22Rv1 (cell line): Measurements from ENCODE around the gene EIF2A.

Experiments used
- H3K27ac ChIP-seq: fragments of 450-650 bp; 2 replicates; pipeline ENCODE4 v1.5.1; 2017
- CTCF ChIP-seq: fragments of 450-650 bp; IDR thresholded peaks from 2 replicates; pipeline ENCODE4 v1.5.1; 2017; ENCODE audit warnings: mild to moderate bottlenecking
- ZFX ChIP-seq: fragments of 450-650 bp; IDR thresholded peaks from 2 replicates; pipeline ENCODE4 v1.6.1; 2017; ENCODE audit warnings: antibody characterized with exemption, borderline replicate concordance

EIF2A gene

GRCh38 chr3:150528354-150528797 lies 18.2 kb upstream of the EIF2A start:
- no peak overlapping the region for H3K27ac ChIP-seq
- TF ChIP-seq ZFX (no peak), CTCF (peak; percentile 39; the same call in 1 of the 2 replicates)

- no peak overlapping the region for H3K27ac ChIP-seq
- TF ChIP-seq CTCF: no peak
- no peak for TF ChIP-seq ZFX
Observed at GRCh38 chr3:150531775-150532174, 14.8 kb upstream of the EIF2A start.

GRCh38 chr3:150535204-150535603 lies 11.4 kb upstream of the EIF2A start:
- no peak for TF ChIP-seq ZFX
- TF ChIP-seq CTCF: no peak

DNA sequence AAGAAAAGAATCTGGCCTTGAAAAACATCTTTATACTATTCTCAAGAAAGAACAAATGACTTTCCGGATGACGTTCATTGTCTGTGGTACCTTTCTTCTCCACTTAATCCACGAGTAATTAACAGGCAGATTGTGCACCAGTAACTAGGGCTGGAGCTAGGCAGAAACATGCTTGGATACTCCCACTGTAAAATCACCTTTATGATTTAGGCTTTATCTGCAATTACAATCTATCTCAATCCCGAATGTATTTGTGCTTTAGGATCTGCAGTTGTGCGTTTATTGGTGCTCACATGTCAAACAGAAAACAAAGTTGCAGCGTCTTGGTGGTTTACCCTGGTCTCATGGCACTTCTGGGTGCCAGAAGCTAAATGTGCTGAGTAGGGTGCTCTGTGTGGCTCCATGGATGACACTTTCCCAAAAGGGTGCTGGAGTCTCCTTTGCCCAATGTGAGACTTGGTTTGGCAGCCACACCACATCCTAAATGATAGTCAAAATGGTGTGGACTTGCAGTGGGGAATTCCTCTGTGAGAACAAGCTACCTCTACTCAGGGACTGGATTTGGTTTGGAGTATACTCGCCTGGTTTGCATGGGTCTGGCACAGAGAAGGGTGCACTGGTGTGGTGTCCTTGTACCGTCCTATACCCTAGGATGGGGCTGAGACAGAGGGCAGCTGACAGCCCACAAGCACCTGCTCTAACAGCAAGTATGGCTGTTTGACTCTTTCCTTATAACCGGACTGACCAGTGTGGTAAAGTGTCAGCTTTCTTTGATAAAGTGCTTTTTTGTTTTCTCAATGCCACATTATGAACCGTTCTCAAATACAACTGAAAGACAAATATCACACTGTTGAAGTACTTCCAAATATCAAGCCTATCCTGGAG lies 8.0 kb upstream of the EIF2A start:
- TF ChIP-seq CTCF (no peak), ZFX (no peak)
- H3K27ac ChIP-seq: peak overlapping the region; percentile 46

More at GRCh38 chr3:150535204-150535603, 11.4 kb upstream of the EIF2A start:
- H3K27ac ChIP-seq: no peak overlapping the region

DNA sequence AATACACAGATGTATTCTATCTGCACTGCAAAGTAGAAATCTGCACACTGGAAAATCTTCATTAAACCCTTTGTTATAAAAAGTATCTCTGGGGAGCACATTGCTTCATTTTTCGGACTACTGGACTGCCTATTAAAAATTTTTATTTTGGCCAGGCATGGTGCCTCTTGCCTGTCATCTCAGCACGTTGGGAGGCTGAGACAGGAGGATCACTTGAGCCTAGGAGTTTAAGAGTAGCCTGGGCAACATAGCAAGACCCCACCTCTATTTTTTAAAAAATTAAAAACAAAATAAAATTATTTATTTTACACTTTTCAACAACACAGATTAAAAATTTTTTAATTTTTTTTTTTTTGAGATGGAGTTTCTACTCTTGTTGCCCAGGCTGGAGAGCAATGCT lies 6.3 kb upstream of the EIF2A start:
- no peak for TF ChIP-seq CTCF
- TF ChIP-seq ZFX: no peak
- no peak overlapping the region for H3K27ac ChIP-seq

- no peak overlapping the region for H3K27ac ChIP-seq
- TF ChIP-seq CTCF: no peak
- TF ChIP-seq ZFX: no peak
Observed at GRCh38 chr3:150540991-150541390, 5.6 kb upstream of the EIF2A start.

DNA sequence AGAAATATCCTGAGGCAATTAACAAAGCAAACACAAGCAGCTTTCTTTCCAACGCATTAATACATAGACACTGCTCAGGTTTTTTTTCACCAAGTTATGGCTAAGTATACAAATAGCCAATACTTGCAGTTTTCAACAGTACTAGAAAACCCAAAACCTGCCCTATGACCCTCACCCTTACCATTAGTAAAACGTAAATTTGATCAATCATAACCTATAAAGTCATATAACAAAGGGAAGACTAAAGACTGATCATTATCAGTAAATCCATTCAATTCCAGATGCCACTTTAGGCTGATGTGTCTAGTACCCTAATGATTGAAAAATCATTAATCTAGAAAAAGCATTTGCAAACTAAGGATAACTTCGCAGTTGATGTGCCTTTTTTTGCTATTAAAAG lies 3.5 kb upstream of the EIF2A start:
- H3K27ac ChIP-seq: no peak overlapping the region
- TF ChIP-seq CTCF: no peak
- TF ChIP-seq ZFX: no peak
